ENCODE measurements around the gene PWP2. TPM values are rescaled to one million over a fixed set of nuclear protein-coding genes. Genes with fewer than 3 reads are reported as not detected.

Gene PWP2
- total and polyA plus RNA-seq, 11 donors: 0.70 to 10.2 (median 5.0) TPM; not detected in 1

DNA sequence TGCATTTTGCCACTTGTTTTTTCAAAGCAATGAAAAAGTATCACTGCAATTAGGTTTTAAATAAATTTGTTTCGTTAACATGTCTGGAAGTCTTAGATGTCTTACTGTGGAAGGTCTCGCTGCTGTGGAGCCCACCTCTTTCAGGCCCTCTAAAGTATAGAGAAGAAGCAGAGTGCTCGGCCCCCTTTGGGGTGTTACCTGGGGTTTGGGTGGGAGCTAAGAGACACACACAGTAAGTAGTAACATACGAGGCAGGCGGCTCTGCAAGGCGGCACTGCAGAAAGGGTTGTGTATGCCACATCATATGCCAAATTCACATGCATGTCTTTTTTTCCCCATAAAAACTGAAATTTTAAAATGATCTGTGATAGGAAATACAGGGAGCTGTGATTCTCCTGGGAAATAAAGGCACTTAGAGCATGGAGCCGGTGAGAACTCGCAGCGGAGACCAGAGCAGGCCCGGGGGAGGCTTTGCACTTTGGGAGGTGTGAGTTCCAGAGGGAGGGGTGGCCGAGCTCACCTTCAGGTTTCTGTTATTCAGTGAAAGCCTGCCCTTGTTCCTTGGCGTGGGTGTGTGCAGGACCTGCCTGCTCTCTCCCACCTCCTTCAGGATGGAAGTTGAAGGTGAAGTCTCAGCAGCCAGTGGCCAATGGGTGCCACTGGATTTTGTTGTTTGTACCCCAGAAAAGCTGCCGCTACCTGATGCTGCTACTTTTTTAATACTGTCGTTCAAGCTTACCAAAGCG, 35.7 kb upstream of the PWP2 start:
- TF ChIP-seq, protein P1, sequence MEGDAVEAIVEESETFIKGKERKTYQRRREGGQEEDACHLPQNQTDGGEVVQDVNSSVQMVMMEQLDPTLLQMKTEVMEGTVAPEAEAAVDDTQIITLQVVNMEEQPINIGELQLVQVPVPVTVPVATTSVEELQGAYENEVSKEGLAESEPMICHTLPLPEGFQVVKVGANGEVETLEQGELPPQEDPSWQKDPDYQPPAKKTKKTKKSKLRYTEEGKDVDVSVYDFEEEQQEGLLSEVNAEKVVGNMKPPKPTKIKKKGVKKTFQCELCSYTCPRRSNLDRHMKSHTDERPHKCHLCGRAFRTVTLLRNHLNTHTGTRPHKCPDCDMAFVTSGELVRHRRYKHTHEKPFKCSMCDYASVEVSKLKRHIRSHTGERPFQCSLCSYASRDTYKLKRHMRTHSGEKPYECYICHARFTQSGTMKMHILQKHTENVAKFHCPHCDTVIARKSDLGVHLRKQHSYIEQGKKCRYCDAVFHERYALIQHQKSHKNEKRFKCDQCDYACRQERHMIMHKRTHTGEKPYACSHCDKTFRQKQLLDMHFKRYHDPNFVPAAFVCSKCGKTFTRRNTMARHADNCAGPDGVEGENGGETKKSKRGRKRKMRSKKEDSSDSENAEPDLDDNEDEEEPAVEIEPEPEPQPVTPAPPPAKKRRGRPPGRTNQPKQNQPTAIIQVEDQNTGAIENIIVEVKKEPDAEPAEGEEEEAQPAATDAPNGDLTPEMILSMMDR (IDR thresholded peaks at IDR 0.05): no peak
- TF ChIP-seq POLR2A (IDR thresholded peaks at IDR 0.05): no peak
- Histone ChIP-seq H3K4me1 (no peaks in the 10 kb centered on the region), H3K9me3 (no peaks in the 10 kb centered on the region), H3K4me3 (no peak overlapping the region), H3K27ac (no peak overlapping the region), H3K27me3 (no peaks in the 10 kb centered on the region), H3K36me3 (peaks cover 0 to 96% (median 68%) of the 10 kb centered on the region in 9 donors)
- 84 to 87% (median 85%) methylated on average over 15 of the region's 15 CpGs for WGBS, 4 donors
- intact Hi-C loops (cut with DNase I): no loop called here
- no peak for ATAC-seq
- no peak for DNase-seq

GRCh38 chr21:44072111-44072510, 35.1 kb upstream of the PWP2 start:
- no peak for ATAC-seq
- H3K9me3 ChIP-seq: no peaks in the 10 kb centered on the region
- no peaks in the 10 kb centered on the region for H3K4me1 ChIP-seq
- H3K27me3 ChIP-seq: no peaks in the 10 kb centered on the region
- intact Hi-C loops (cut with DNase I): no loop called here
- no peak for DNase-seq
- TF ChIP-seq, protein P1 (IDR thresholded peaks at IDR 0.05): no peak
- no peak for TF ChIP-seq POLR2A (IDR thresholded peaks at IDR 0.05)
- 92 to 95% (median 95%) methylated on average over 15 of the region's 15 CpGs for WGBS, 4 donors
- H3K36me3 ChIP-seq: peaks cover 0 to 96% (median 69%) of the 10 kb centered on the region in 9 donors
- no peak overlapping the region for H3K4me3 ChIP-seq
- H3K27ac ChIP-seq: no peak overlapping the region

DNA sequence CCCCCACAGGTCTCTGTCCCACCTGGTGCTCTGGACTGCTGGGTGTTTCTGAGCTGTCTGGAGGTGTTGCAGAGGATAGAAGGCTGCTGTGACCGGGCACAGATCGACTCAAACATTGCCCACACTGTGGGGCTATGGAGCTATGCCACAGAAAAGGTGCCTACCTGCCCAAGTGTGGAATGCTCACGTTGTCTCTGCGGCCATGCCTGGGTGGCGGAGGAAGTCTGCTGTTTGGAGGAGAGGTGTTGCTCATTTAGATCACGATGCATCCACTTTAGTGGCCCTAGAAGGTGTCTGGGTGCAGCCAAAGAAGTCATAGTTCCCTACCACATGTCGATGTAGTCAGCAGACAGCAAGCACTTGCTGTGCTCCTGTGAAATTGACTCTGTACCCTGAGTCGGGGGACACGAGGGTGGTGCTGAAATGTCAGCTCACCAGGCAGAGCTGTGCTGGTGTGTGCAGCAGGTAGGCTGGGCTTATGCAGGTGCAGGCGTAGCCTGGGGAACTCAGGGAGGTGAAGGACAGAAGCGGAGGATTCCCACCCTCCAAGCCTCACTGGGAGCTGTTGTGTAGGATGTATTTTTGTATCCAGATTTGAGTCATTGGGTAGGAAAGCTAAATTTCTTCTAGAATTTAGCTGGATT, 32.8 kb upstream of the PWP2 start:
- Histone ChIP-seq H3K9me3 (no peaks in the 10 kb centered on the region), H3K36me3 (peaks cover 0 to 98% (median 84%) of the 10 kb centered on the region in 9 donors), H3K27ac (no peak overlapping the region), H3K4me3 (no peak overlapping the region), H3K4me1 (no peaks in the 10 kb centered on the region), H3K27me3 (no peaks in the 10 kb centered on the region)
- no peak for DNase-seq
- WGBS, 4 donors: 87 to 93% (median 91%) methylated on average over 11 of the region's 11 CpGs
- intact Hi-C loops (cut with DNase I): no loop called here
- ATAC-seq: no peak
- TF ChIP-seq POLR2A (IDR thresholded peaks at IDR 0.05): no peak
- TF ChIP-seq, protein P1 (IDR thresholded peaks at IDR 0.05): no peak

DNA sequence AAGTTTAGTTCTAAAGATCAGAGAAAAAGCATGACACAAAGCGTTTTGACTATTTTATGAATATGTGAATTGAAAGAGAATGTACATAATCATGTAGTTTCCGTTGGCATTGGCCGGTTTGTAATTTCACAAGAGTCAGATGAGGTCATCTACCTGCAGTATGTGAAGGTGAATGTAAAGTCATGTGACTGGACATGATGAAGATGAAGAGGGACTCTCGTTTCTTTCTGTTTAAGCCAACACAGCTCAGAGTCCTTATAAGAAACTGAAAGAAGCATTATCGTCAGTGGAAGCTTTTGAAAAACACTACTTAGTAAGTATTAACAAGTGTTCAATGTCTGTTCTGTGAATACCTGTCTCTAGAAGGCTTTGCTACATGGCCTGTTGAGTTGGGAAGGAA, 30.9 kb upstream of the PWP2 start:
- no peak overlapping the region for H3K27ac ChIP-seq
- DNase-seq: peak in 1 of 5 donors; percentile 2
- 84 to 89% (median 89%) methylated on average over 5 of the region's 5 CpGs for WGBS, 4 donors

More for the DNA sequence above, 30.9 kb upstream of the PWP2 start:
- H3K27me3 ChIP-seq: no peaks in the 10 kb centered on the region
- no peaks in the 10 kb centered on the region for H3K9me3 ChIP-seq
- H3K4me1 ChIP-seq: no peaks in the 10 kb centered on the region
- no peak overlapping the region for H3K4me3 ChIP-seq
- peaks cover 0 to 99% (median 91%) of the 10 kb centered on the region in 9 donors for H3K36me3 ChIP-seq
- no peak for ATAC-seq
- intact Hi-C loops (cut with DNase I): loop anchor here in 1 of 10 donors (5.0 kb wide), 1 partner anchor 54 kb away; no protein-coding TSS in a partner anchor
- TF ChIP-seq, protein P1 (IDR thresholded peaks at IDR 0.05): no peak
- TF ChIP-seq POLR2A (IDR thresholded peaks at IDR 0.05): no peak
